GM21526 (cell line): Measurements from ENCODE around the gene TNNI3.
A peak's percentile ranks its signal among the peaks of the same experiment; 100 is the strongest.

Experiments used
- ATAC-seq: cut with Tn5 transposase; IDR thresholded peaks from one replicate; pipeline ENCODE4 v1.9.1; 2021; ENCODE audit warnings: moderate library complexity; ENCODE audit not compliant: unreplicated experiment, low FRiP score

The TNNI3 gene

DNA sequence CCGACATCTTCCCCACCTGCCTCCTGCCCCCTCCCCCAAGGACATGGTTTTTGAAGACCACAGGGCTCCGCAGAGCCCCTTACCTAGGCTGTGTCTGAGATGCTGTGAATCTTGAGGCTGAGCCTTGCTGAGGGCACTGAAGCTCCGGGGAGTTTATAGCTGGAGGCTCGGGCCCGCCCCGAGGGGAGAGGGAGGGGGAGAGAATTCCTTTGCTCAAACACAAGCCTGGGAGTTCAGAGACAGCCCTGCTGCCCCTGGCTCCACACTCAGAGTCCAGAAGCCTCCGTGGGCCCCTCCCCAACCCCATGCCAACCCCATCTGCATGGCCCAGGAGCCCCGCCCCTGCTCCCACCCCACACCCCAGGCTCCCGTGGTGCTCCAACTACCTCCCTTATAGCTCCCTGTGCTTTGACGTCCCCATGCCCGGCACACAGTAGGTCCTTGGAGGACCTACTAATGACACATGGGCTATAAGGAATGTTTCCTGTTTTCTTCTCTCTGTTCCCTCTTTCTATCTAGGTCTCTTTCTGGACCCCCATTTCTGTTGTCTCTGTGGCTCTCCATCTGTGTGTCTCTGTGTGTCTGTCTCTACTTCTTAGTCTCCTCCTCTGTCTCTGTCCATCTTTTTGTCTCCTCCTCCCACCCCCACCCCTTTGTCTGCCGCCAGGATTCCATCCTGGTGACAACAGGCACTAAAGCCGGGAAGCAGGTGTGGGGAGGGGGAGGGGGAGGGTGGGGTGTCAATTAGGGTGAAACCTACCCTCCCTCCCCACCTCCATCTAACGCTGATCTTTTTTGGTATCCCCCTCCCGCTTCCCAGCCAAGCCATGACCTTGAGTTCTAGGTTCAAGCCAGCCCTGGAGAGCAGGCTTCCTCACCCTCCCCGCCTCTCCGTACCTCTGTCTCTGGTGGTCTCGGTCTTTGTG is 8.2 kb downstream of the TNNI3 start, which contains the start of gene TNNT1:
TNNT1 (minus strand) TSS at position 129 of the 926 bp plus-strand sequence. CDS start 2,049 bp downstream, outside the sequence.
- no peak for ATAC-seq

DNA sequence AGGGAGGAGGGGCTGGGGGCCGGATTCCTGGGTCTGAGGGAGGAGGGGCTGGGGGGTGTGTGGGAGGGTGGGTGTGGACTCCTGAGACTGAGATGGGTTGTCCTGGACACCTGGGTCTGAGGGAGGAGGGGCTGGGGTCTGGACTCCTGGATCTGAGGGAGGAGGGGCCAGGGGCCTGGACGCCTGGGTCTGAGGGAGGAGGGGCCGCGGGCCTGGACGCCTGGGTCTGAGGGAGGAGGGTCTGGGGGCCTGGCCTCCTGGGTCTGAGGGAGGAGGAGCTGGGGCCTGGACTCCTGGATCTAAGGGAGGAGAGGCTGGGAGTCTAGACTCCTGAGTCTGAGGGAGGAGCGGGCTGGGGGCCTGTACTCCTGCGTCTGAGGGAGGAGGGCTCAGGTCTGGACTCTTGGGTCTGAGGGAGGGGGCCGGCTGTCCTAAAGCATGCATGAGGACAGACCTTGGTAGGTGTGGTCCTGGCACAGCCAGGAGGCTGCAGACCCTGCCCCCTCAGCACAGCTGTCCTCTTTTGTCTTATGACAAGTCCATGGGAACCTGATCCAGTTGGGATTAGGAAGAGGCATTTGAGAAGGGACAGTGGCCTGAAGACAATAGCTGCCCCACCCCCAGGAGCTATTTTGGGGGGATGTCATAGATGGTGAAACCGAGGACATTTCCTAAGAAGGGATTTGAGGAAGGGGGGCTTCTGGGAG is 9.8 kb downstream of the TNNI3 start:
- no peak for ATAC-seq

DNA sequence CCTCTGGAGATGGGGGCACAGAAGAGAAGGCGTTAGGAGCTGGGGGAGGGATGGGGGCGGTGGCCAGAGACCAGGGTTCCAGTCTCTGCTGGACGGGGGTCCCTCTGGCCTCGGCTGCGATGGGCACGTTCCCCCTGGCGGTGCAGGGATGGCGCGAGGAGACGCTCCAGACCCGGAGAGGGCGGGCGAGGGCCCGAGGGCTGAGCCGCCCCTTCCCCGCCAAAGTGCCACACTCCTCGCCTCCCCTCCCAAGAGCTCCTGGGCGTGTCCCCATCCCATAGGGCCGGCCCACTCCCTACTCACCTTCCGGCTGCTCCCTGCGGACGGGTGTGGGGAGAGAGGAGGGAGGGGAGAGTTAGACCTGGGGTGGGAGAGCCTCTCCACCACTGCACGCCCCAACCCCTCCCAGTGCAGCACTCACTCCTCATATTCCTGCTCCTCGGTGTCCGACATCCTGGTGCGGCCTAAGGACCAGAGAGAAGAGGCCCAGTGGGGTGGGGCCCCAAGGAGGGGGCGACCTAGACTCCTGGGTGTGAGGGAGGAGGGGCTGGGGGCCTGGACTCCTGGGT is 10.7 kb downstream of the TNNI3 start:
- no peak for ATAC-seq

DNA sequence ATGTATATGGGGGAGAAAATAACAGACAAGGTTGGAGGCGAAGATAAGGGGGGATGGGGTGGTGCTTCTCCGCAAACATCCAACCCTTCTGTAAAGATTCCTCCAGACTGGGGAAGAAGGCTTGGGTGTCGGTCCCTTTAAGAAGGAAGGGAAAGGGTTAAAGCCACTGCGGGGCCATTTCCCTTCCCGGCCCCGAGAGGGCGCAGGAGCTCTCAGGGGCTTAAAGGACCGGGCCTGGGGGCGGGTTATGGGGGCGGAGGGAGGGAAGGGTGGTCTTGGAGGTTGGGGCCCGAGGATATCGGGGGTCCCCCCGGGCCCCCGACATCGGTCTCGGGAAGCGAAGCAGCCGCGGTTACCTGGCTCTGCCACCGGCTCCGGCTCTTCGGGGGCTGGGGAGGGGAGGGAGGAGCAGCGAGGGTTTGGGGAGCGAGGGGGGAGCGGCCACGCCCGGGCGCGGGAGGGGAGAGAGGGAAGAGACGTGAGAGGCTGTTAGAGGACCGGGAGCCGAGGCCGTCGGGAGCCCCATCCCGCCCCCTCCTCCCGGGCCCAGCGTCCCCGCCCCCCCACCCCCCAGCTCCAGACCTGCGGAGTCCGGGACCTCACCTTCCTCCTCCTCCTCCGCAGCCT is 11.3 kb downstream of the TNNI3 start:
- no peak for ATAC-seq

DNA sequence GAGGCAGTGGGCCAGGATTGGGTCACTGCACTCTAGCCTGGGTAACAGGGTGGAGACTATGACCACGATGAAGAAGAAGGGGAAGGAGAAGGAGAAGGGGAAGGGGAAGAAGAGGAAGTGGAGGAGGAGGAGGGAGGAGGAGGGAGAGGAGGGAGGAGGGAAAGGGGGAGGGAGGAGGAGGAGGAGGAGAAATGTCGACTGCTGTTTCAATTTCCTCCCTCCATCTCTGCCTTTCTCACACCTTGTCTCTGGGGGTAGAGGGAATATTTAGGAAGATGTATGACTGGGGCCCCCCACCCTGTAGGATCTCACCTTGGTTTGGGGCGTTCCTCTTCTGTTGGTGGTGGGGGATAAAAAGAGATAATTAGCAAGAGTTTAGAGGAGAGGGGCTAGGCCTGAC is 12.3 kb downstream of the TNNI3 start:
- ATAC-seq, result no peak

DNA sequence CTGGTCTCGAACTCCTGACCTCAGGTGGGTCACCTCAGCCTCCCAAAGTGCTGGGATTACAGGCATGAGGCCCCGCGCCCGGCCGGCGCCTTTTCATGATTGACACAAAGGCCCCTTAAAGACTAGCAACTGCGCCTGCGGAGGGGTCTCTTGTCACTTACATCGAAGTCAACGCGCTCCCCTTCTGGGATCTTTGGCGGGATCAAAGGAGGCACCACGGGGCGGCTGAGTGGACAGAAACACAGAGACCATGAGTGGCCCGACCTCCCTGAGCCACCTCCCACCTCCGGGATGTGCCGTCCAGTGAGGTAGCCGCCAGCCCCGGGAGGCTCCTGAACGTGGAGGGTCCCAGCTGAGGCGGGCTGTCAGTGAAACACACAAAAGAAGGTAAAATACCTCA is 15.8 kb downstream of the TNNI3 start:
- ATAC-seq, result no peak

DNA sequence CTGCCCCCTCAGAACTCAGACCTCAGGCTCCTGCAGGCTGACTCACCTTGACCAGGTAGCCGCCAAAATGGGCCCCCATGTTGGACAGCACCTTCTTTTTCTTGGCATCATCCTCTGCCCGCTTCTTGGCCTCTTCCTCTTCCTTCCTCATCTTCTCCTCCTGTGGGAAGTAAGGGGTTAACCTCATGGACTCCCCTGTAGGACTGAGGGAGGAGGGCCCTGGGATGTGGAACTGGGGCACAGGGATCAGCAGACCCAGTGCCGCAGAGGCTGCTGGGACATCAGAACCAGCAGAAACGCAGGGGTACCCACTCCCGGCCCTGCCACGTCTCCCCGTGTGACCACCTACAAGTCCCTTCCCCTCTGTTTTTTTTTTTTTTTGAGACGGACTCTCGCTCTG is 19.6 kb downstream of the TNNI3 start:
- no peak for ATAC-seq

DNA sequence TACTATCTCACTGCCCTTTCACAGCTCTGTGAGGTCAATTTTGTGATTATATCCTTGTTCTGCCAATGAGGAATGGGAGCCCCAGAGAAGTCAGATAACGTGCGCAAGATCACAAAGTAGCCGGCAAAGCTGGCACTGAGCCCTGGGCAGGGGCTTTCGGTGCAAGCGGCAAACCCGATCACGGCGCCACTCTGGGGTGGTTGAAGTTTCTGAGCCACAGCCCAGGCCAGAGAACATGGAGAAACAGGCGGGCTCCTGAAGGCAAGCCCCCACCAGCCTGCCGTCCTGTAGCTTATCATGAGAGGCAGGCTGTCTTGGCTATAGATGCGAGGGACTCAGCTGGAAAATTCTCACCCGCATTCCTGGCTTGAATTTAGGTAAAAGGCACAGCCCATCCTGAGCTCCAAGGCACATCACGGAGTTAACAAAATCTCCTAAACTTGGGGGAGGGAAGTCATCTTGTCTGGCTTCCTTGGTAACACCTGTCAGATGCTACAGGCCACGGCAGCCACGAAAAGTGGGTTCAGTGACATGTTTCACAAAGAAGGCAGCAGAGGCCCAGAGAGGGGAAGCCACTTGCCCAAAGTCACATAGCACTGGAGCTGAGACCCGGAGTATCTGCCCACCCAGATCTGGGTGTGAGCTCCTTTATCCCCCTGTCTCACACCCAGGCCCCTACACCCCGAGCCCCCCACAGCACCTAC is 21.0 kb downstream of the TNNI3 start:
- ATAC-seq, result no peak

DNA sequence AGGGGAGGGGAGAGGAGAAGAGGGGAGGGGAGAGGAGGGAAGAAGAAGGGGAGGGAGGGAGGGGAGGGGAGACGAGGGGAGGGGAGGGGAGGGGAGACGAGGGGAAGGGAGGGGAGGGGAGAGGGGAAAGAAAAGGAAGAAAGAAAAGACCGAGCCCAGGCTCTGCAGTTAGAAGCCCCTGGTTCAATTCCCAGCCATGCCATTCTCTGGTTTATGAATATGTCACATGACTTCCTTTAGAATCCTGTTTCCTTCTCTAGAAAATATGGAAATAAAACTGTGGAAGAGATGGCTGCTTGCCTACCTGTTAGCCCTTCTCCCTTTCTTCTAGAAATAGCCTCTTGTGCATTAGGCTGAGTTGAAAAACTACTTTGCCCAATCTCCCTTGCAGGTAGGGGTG is 22.8 kb downstream of the TNNI3 start:
- no peak for ATAC-seq

DNA sequence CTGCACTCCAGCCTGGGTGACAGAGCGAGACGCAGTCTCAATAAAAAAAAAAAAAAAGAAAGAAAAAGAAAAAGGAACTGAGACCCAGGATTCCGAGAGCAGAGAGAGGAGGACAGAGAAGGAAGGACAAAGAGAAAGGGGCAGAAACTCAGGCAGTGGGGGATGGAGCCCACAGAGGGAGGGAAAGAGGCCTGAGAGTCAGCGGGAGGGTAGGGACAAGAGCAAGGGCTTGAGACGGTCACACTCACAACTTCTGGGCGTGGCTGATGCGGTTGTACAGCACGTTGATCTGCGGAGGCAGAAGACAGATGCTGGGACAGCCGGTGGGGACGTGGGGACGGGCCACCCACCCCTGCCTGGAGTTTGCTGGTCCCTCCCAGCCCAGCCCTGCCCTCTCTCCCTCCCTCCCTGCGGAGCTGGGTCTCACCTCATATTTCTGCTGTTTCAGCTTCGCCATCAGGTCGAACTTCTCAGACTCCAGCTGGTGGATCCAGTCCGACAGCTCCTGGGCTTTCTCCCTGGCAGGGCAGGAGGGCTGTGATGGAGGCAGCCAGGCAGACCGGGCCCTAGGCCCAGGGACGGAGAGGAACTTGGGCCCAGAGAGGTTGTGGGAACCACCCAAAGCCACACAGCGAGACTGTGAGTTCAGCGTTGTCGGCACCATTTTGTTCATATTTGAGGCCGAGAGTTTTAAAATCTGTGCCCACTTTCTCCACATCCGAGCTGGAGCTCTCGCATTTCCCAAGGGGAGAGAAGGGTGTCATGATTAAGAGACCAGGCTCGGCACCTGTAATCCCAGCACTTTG is 23.7 kb downstream of the TNNI3 start:
- ATAC-seq, result no peak

DNA sequence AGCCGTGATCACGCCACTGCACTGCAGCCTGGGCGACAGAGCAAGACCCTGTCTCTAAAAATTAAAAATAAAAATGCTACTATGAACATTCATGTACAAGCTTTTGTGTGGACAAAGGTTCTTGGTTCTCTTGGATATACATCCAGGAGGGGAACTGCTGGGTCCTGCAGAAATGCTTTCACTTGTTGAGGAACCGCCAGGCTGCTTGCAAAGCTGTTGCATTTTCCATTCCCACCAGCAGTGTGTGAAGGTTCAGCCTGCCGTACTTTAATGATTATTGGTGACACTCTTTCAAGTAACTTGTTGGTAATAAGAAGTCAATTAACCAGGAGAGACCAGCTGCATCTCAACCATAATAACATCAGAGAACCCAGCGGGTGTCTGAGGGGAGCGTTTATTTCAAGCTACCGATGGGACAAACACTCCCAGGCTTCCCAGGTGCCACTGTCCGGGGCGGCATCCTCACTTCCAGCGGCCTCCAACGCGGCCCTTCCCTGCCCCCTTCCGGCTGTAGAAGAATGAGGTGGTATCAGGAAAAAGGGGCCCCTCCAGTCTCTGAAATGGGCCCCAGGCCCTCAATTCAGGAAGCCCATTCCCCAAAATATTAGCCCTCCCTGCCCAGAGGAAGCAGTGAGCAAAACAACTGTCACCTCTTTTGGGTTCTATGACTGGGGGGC is 24.9 kb downstream of the TNNI3 start:
- ATAC-seq, result no peak

DNA sequence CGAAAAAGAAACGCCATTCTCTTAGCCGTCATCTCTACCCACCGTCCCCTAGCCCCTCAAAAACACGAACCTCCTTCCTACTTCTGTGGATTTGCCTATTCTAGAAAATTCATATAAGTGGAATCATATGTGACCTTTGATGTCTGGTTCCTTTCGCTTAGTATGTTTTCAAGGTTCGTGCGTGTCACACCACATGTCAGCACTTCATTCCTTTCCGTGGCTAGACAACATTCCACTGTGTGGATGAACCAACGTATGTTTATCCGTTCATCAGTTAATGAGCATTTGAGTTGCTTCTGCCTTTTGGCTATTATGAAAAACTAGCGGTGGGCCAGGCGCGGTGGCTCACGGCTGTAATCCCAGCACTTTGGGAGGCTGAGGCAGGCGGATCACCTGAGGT is 26.1 kb downstream of the TNNI3 start:
- ATAC-seq, result no peak

DNA sequence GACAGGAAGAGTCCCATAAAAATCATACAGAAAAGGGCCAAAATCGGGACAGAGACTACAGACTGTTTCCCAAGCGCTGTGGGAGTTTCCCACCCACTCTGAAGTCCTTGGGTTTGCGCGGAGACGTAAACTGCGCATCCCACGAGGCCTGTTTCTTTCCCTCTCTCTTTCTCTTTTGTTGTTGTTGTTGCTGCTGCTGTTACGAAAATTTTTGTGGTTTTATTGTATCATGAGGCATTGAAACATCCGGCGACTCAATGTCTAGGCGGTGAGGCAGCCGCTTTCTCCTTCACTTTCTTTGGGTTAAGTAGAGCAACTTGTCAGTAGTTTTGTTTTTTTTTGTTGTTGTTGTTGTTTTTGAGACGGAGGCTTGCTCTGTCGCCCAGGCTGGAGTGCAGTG is 38.5 kb downstream of the TNNI3 start:
- ATAC-seq, result no peak

DNA sequence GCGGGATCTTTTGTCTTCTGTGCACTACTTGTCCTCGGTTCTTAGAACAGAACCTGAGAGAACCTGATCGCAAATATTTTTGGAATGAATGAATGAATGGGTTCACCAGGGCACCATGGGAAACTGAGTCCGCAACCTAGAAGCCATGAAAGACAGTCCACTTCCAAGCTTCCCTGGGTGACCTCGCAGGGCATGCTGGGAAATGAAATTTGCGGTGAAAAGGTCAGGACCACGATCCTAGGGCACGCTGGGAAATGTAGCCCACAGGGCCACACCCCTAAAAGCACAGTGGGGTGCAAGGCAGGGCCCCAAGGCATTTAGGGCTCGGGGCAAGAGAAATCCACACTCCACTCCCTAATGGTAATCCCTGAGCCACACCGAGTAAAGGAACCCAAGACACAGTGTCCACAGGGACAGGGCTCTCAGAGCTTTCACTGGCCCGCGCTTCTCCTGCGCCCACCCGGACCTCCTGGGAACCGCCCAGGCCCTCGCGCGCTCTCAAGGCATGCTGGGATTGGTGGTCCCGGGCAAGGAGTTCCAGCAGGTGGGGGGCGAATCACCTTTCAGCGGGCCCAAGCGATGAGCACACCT is 39.0 kb downstream of the TNNI3 start:
- ATAC-seq, result no peak

DNA sequence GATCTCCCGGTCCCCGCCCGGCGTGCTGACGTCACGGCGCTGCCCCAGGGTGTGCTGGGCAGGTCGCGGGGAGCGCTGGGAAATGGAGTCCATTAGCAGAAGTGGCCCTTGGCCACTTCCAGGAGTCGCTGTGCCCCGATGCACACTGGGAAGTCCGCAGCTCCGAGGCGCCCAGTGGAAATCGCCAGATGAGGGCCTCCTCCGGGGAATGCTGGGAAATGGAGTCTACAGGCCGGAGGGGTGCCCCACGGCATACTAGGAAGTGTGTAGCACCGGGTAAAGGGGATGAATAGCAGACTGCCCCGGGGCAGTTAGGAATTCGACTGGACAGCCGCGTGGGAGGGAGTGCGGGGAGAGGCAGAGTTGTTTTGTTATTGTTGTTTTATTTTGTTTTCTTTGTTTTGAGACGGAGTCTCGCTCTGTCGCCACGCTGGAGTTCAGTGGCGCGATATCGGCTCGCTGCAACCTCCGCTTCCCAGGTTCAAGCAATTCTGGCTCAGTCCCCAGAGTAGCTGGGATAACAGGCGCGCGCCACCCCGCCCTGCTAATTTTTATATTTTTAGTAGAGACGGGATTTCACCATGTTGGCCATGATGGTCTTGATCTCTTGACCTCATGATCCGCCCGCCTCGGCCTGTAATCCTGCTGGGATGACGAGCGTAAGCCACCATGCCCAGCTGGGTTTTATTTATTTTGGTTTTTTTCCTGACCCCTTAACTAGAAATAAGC is 39.7 kb downstream of the TNNI3 start:
- ATAC-seq, result peak; percentile 67

DNA sequence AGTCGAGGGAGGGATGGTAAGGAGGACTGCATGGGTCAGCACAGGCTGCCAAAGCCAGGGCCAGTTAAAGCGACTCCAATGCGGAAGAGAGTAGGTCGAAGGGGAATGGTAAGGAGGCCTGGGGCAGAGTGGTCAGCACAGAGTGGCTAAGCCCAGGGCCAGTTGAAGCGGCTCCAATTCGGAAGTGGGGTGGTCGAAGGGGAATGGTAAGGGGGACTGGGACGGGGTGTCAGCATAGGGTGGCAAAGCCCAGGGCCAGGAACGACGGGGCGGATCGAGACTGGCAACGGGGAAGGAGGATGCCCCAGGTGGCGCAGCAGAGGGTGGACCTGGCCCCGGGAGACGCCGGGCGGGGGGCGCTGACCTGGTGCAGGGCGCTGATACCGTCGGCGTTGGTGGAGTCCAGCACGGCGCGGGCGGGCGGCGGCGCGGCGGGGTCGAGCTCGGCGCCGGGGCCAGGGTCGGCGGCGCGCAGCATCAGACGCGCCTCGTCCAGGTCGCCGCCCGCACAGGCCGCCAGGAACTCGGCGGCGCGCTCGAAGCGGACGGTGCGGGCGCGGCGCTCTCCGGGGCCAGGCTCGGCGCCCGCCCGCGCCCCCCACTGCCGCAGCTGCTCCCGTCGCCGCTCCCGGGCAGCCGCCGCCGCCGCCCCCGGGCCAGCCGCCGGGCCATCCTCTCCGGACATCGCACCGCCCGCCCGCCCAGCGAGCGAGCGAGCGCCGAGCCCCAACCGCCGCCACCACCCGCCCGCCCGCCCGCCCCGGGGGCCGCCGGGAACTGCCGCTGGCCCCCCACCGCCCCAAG is 40.5 kb downstream of the TNNI3 start, which contains the start of gene PPP1R12C:
PPP1R12C (minus strand) TSS at position 779 of the 804 bp plus-strand sequence; CDS start at position 685, 94 bp downstream.
- peak; percentile 9 for ATAC-seq
